Activated CD8-positive, alpha-beta memory T cell treated with anti-CD3 and anti-CD28 coated beads, Interleukin-2, amount 50 U/mL, for 24 hours (primary cell): ENCODE data around the gene KCNH1.
"Not testable (repeated sequence)": the region's sequence is repeated elsewhere in the genome, so short reads cannot be mapped to it uniquely, and the experiment has no call there.

Experiments
- DNase-seq: peaks from one replicate; pipeline ENCODE4 v3.0.0-alpha.2; 2020; ENCODE audit errors: extremely low read depth

KCNH1 gene

DNA sequence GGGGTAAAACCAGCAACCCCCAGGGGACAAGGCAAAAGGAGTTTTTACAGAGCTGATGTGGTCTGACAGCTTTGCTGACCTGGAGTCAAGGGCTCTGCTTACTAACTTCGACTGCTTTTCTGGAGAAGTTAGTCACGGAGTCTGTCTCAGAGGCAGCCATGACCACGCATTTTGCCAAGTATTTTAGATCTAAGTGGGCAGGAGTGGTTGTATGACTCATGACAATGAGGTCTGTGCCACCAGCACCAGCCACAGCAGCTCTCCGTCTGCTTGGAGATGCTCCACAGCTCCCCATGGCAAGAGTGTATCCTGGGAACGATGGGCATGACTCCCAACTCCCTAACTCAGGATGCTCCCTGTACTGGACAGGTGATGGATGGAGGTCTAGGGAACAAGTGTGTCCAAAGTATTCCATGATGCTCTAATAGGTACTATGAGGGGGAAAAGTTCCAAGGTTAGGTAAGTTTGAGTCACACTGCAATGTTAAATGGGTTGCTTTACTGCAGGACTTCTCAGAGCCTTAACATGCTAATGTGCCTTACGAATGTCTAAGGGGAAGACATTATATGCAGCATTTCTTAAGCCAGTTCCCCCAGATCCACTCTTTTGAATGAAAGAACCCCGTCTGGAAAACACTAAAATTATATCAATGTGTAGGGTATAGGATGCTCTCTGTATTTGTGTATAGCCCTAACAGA lies 446.2 kb downstream of the KCNH1 start:
- no peak for DNase-seq

GRCh38 chr1:210686841-210687240 lies 447.1 kb downstream of the KCNH1 start:
- no peak for DNase-seq

DNA sequence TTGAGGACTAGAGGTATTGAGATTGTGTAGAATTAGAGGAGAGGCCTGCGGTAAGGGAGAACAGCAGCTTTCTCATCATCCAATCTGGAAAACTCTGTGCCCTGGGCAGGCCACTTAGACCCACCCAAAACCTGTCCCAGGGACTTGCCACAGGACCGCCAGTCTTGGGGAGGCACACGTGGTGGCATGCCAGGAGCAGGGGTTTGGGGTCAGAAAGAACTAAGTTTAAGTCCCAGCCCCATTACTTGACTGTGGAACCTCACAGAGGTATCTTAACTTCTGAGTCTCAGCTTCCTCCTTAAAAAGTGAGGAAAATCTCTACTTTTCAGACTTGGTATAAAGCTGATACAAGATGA lies 448.7 kb downstream of the KCNH1 start:
- DNase-seq = no peak

- no peak for DNase-seq
Observed at GRCh38 chr1:210684466-210685294, 449.3 kb downstream of the KCNH1 start.

DNA sequence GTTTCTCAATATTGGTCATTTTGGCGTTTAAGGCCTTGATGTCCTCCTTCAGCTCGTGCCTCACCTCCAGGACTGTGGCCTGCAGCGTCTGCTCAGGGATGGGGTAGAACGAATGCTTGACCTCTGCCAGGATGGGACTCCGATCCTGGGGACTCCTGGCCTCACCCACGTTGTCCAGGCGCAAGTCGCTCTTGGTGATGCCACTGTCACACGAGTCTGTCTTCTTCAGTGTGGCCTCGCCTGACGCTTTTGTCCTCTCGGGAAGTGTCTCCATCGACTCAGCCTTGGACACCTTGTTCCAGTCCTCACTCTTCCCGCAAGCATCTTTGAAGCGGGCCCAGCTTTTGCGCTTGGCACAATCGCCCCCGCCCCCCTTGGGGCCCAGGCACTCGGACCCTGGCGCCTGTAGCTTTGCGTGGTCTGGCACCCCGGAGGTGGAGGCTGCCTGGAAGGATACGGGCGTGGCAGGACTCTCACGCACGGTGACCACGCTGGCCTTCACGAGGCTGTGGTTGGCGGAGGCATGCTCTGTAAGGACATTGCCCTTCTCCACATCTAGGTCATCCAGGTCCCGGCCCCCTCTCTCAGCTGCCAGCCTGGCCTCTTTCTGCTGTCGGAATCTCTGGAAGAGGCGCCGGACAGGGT lies 450.4 kb downstream of the KCNH1 start:
- DNase-seq = no peak

GRCh38 chr1:210681158-210681557 lies 452.8 kb downstream of the KCNH1 start:
- no peak for DNase-seq

- no peak for DNase-seq
Observed at GRCh38 chr1:210678306-210678705, 455.6 kb downstream of the KCNH1 start.

DNA sequence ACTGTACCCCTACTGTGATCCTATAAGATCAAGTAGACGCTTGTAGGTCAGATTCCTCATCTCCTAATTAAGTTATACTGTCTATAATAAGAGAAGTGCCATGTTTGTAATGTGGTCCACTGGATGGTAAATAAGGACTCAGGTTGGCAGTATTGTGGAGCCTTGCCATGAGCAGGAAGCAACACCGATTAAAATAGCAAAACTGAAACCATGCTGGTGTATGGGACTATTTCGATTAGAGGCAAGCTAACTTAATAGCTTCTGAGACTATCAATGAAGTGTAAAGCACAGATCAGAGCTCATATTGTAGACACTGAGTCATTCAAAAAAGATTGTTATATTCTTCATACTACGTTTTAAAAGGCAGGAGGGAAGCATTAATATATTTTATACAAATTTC lies 456.4 kb downstream of the KCNH1 start:
- no peak for DNase-seq

- DNase-seq = no peak
Observed at GRCh38 chr1:210676539-210676938, 457.4 kb downstream of the KCNH1 start.

GRCh38 chr1:210674151-210674550 lies 459.8 kb downstream of the KCNH1 start:
- DNase-seq = no peak

GRCh38 chr1:210669951-210670350 lies 464.0 kb downstream of the KCNH1 start:
- DNase-seq = no peak

- DNase-seq = no peak
Observed at GRCh38 chr1:210663730-210664573, 470.0 kb downstream of the KCNH1 start.

DNA sequence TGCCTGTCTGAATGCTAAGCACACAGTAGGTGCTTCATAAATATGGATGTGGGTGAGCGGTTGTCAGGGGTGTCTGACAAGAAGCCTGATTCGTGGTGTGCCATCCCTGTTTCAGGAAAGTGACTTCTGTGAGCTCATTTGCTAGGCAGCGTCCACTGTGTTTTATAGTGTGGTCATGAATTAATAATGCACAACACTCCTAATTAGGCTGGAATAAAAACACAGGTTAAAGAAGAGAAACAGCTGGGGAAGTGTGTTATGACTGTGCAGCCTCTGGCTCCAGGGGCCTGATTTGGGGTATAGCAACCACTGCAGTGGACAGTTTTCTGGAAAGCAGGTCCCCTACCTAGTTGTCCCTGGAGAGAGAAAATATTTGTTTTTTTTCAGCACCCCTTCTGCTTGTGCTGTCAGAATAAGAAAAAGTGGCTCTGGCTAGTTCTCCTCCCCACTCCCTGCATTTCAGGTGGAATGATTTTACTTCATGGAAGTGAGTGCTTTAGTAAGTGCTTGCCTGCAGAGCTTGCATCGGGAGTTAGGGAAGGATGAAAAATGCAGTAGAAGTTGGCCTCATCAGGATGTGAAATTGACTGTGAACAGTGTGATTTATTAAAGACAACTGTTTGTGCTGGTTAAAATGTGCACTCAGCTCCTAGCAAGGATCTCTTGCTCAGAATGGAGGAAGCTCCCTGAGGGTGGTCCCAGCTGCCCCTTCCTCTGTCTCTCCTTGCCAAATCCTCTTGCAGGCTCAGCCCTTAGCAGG lies 471.5 kb downstream of the KCNH1 start:
- no peak for DNase-seq

DNA sequence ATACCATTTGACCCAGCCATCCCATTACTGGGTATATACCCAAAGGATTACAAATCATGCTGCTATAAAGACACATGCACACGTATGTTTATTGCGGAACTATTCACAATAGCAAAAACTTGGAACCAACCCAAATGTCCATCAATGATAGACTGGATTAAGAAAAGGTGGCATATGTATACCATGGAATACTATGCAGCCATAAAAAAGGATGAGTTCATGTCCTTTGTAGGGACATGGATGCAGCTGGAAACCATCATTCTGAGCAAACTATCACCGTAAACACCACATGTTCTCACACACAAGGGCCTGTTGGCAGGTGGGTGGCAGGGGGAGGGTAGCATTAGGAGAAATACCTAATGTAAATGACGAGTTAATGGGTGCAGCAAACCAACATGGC lies 472.4 kb downstream of the KCNH1 start:
- DNase-seq = not testable (repeated sequence)

- DNase-seq = no peak
Observed at GRCh38 chr1:210657806-210658205, 476.1 kb downstream of the KCNH1 start.

- DNase-seq = no peak
Observed at GRCh38 chr1:210655511-210655910, 478.4 kb downstream of the KCNH1 start.

GRCh38 chr1:210654176-210654981 lies 479.6 kb downstream of the KCNH1 start:
- no peak for DNase-seq

- DNase-seq = no peak
Observed at GRCh38 chr1:210653771-210654170, 480.2 kb downstream of the KCNH1 start.

DNA sequence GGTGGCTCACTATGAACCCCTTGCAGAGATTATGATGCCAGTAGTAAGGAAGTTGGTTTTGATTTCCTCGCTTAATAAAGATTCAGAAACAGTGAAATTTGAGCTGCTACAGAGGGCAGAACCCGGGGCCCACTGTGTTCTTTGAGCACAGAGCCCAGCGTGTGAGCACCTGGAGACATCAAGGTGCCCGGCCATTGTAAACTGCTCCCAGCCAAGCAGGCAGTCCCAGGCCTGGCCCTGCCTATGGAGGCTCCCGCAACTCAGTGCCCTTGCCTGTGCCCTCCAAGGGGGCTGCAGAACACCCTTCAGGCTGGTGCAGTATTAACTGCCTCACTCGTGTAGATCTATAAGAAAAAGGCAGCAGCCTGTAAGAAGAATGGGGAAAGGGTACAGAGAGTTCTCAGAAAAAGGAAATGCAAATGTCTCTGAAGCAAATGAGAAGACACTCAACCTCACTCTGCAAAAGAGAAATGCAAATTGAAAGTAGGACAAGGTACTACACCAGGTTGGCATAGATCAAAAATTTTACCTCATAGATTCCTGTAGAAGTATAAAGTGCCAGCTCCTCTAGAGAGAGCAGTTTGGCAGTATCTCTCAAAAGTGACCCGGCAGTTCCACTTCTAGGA lies 481.5 kb downstream of the KCNH1 start:
- DNase-seq = no peak

DNA sequence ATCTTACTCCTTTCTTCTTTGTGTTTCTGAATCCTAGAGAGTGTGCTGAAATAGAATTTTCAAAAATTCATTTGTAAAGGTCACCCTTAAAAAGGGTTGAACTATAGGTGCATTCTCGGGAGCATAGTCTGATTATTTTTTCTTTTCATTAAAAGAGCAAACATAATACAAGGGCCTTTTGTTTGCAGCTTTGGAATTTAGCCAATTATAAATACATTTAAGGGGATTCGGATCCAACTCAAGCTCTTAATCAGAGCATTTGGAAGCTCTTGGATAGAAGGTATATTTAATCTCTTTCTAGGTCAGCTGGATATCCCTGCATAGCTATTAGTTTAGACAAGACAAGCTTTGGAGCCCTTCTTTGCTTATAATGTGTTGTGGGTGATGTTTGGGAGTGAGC lies 483.5 kb downstream of the KCNH1 start:
- no peak for DNase-seq
